ENCODE results near the gene CD6. TPM values are rescaled to one million over a fixed set of nuclear protein-coding genes. Genes with fewer than 3 reads are reported as not detected.

CD6 gene
- total RNA-seq, 1 experiment from 2014 or later = not detected

DNA sequence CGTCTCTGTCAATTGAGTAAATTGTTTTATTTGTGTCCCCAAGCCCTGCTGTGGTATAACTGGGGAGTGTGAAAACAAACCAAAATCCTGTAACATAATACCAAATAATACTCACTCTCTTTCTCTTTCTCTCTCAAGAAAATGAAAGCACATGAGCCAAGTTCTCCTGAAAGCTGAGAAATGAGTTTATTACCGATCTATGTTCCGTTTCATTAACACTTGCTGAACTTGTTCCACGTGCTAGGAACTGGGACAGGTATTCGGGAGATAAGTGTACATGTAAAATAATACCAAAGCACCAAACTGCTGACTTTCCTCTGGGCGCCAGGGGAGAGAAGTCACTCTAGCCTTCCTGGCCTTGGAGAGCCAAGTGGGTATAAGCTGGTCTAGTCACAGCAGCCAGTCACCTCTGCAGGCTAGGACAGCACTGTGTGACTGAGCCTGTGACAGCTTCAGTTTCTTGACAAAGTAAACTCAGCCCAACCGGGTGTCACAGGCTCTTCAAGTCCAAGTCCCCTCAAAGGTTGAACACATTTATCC lies 23.1 kb downstream of the CD6 start:
- no peak overlapping the region for H3K27ac Mint-ChIP-seq
- Histone ChIP-seq H3K4me1 (ENCODE audit: insufficient read depth, low read length) (no peaks in the 10 kb centered on the region), H2AFZ (ENCODE audit: low read length) (no peak overlapping the region), H4K91ac (ENCODE audit: insufficient read length, low read depth, low read length) (no peak overlapping the region), H2BK5ac (ENCODE audit: insufficient read length, low read length) (no peak overlapping the region), H2BK12ac (ENCODE audit: insufficient read length, low read depth, low read length) (no peak overlapping the region), H2BK120ac (ENCODE audit: low read depth, low read length, poor library complexity, severe bottlenecking) (no peak overlapping the region), H4K5ac (ENCODE audit: insufficient read length, low read depth, low read length) (no peak overlapping the region), H3K27ac (ENCODE audit: insufficient read length, low read depth, low read length) (no peak overlapping the region), H3K9ac (ENCODE audit: extremely low read depth, insufficient read length, low read length) (no peak overlapping the region), H2BK20ac (ENCODE audit: low read depth, low read length, poor library complexity, severe bottlenecking) (no peak overlapping the region), H3K79me2 (ENCODE audit: insufficient read depth, low read length) (no peaks in the 10 kb centered on the region), H3T11ph (ENCODE audit: low read length) (no peak overlapping the region), H3K56ac (ENCODE audit: insufficient read length, low read depth, low read length) (no peak overlapping the region), H3K23ac (ENCODE audit: insufficient read length, low read depth, low read length) (no peak overlapping the region), H3K79me1 (ENCODE audit: insufficient read depth, low read depth, low read length, poor library complexity, severe bottlenecking) (no peaks in the 10 kb centered on the region), H4K20me1 (ENCODE audit: control insufficient read depth, insufficient read depth, insufficient read length) (no peaks in the 10 kb centered on the region), H3K9me3 (ENCODE audit: control insufficient read depth, low read depth, low read length) (no peaks in the 10 kb centered on the region), H3K23me2 (ENCODE audit: insufficient read length, low read depth, low read length, poor library complexity, severe bottlenecking) (no peaks in the 10 kb centered on the region), H3K18ac (ENCODE audit: insufficient read length, low read depth, low read length) (no peak overlapping the region), H4K8ac (replicated peaks; ENCODE audit: insufficient read length, low read depth, low read length) (no peak overlapping the region), H3K14ac (ENCODE audit: insufficient read depth, low read length) (no peak overlapping the region), H3K4me2 (ENCODE audit: insufficient read depth, insufficient read length, low read length) (no peak overlapping the region), H3K27me3 (ENCODE audit: insufficient read depth, low read length) (no peaks in the 10 kb centered on the region), H2AK5ac (ENCODE audit: insufficient read length, low read length) (no peak overlapping the region), H3K4ac (ENCODE audit: low read depth, low read length) (no peak overlapping the region), H2BK15ac (ENCODE audit: low read depth, low read length) (no peak overlapping the region)
- no peaks in the 10 kb centered on the region for H3K36me3 Mint-ChIP-seq (ENCODE audit: insufficient read depth in 1 of 3, low read depth in 3 of 3)
- no peak overlapping the region for H3K4me3 Mint-ChIP-seq
- DNase-seq = no peak
- H3K9me3 Mint-ChIP-seq = no peaks in the 10 kb centered on the region
- no CpG with 5 or more reads among the region's 7 CpGs for WGBS (ENCODE audit: extremely low coverage, insufficient read length, low lambda C conversion rate)
- TF ChIP-seq CTCF (conservative IDR thresholded peaks at IDR 0.05) = no peak
- H3K4me1 Mint-ChIP-seq = peaks cover 0 to 4% of the 10 kb centered on the region in 2 experiments; a peak in 1 of 4 replicates
- peaks cover 40% of the 10 kb centered on the region for H3K27me3 Mint-ChIP-seq (ENCODE audit: low read depth)

All from H9 (cell line).